Breast epithelium (tissue), 4 donors: ENCODE results near the gene PCDHGA1. TPM values are rescaled to one million over a fixed set of nuclear protein-coding genes. Genes with fewer than 3 reads are reported as not detected.

Source experiments
- DNase-seq, 2 donors: peaks; one replicate each; pipeline ENCODE4 v3.0.0-alpha.2; 2019; ENCODE audit warnings: low spot score in 2 of 2
- H3K27ac ChIP-seq, 2 donors: fragments of 200-600 bp; sonication (generic) in 1 of 2; one replicate each; pipeline ENCODE4 v1.5.1; 2016 to 2019; ENCODE audit warnings: mild to moderate bottlenecking in 1 of 2
- H3K27me3 ChIP-seq, 2 donors: fragments of 200-600 bp; sonication (generic) in 1 of 2; one replicate each; pipeline versions ENCODE4 v1.5.1 to v1.6.0; 2017 to 2019; ENCODE audit warnings: control low read depth in 1 of 2, mild to moderate bottlenecking in 1 of 2
- H3K36me3 ChIP-seq: fragments of 200-600 bp; one replicate; pipeline ENCODE4 v1.5.1; 2019
- H3K4me1 ChIP-seq, 2 donors: fragments of 200-600 bp; sonication (generic); one replicate each; pipeline ENCODE4 v1.5.1; 2016 to 2019; ENCODE audit warnings: control low read depth in 1 of 2
- H3K4me3 ChIP-seq, 3 donors: fragments of 200-600 bp; sonication (generic); 1 replicate in 2 of 3; 2 replicates in 1 of 3; pipeline ENCODE4 v1.5.1; 2016 to 2019; ENCODE audit warnings: mild to moderate bottlenecking in 3 of 3, moderate library complexity in 2 of 3
- H3K9me3 ChIP-seq, 2 donors: fragments of 200-600 bp; sonication (generic) in 1 of 2; one replicate each; pipeline ENCODE4 v1.5.1; 2016 to 2019; ENCODE audit warnings: control low read depth in 1 of 2
- CTCF ChIP-seq, 3 donors: fragments of 450-650 bp; IDR thresholded peaks; one replicate each; pipeline ENCODE4 v1.5.1; 2016 to 2017; ENCODE audit warnings: antibody characterized with exemption in 3 of 3, mild to moderate bottlenecking in 3 of 3, moderate library complexity in 3 of 3
- POLR2A ChIP-seq: fragments of 450-650 bp; IDR thresholded peaks from one replicate; pipeline ENCODE4 v1.6.1; 2016; ENCODE audit warnings: antibody characterized with exemption, mild to moderate bottlenecking, moderate library complexity
- POLR2AphosphoS5 ChIP-seq, 3 donors: sonication (generic); formaldehyde crosslinking; IDR thresholded peaks; one replicate each; pipeline ENCODE4 v1.6.1; 2017; ENCODE audit warnings: antibody characterized with exemption in 3 of 3
- intact Hi-C: fragments of 100-400 bp; cut with DNase I; formaldehyde crosslinking; loops from one replicate; pipeline ENCODE4 v1.15.1; 2023; ENCODE audit warnings: low total_unique reads
- total RNA-seq, 3 donors: library from RNA; depleted of rRNA; stranded (reverse); fragments of >200 nt; gene quantifications; one replicate each; pipeline ENCODE4 v1.1.0, GENCODE V29; 2016

PCDHGA1 gene
- total RNA-seq, 3 donors from 2014 or later: 0.80 to 1.3 (median 1.2) TPM

- DNase-seq: no peak
- H3K9me3 ChIP-seq: peaks cover 63 to 89% of the 10 kb centered on the region in 2 donors
- H3K27ac ChIP-seq: no peak within 1 kb of the TSS
- H3K4me1 ChIP-seq: no peaks in the 10 kb centered on the region
- H3K27me3 ChIP-seq: peaks cover 0 to 3% of the 10 kb centered on the region in 2 donors
- intact Hi-C loops: loop anchor here (2.0 kb wide), 1 partner anchor 29 kb away; no protein-coding TSS in a partner anchor
- TF ChIP-seq POLR2AphosphoS5 (IDR thresholded peaks at IDR 0.05) (no peak), POLR2A (no peak), CTCF (IDR thresholded peaks at IDR 0.05) (peak in 1 of 3 donors; percentile 35)
- H3K36me3 ChIP-seq: no peaks in the 10 kb centered on the region
- peak within 1 kb of the TSS in 1 of 3 donors; percentile 45 for H3K4me3 ChIP-seq
Observed at GRCh38 chr5:141349917-141350619, 19.8 kb downstream of the PCDHGA1 start, which contains the start of gene PCDHGB1. TSS of gene PCDHGB1 (plus strand) at chr5:141350099. CDS start at chr5:141350261, 162 bp downstream.

- DNase-seq: no peak
- H3K9me3 ChIP-seq: peaks cover 63 to 91% of the 10 kb centered on the region in 2 donors
- peak overlapping the region in 1 of 3 donors; percentile 6 for H3K4me3 ChIP-seq
Observed at GRCh38 chr5:141351591-141351990, 21.3 kb downstream of the PCDHGA1 start.

GRCh38 chr5:141354900-141355469, 24.7 kb downstream of the PCDHGA1 start, which contains the start of gene PCDHGA4:
TSS of gene PCDHGA4 (plus strand) at chr5:141355021. CDS start at chr5:141355108, 87 bp downstream.
- no peak for DNase-seq
- TF ChIP-seq CTCF (IDR thresholded peaks at IDR 0.05) (peak in 1 of 3 donors; percentile 12), POLR2A (no peak)

More at GRCh38 chr5:141351591-141351990, 21.3 kb downstream of the PCDHGA1 start:
- H3K27ac ChIP-seq: no peak overlapping the region
- H3K36me3 ChIP-seq: no peaks in the 10 kb centered on the region
- TF ChIP-seq CTCF (IDR thresholded peaks at IDR 0.05) (no peak), POLR2AphosphoS5 (IDR thresholded peaks at IDR 0.05) (no peak), POLR2A (no peak)
- intact Hi-C loops: no loop called here
- H3K27me3 ChIP-seq: peaks cover 0 to 3% of the 10 kb centered on the region in 2 donors
- H3K4me1 ChIP-seq: no peaks in the 10 kb centered on the region

GRCh38 chr5:141355641-141356040, 25.3 kb downstream of the PCDHGA1 start:
- DNase-seq: no peak
- Histone ChIP-seq H3K36me3 (no peaks in the 10 kb centered on the region), H3K9me3 (peaks cover 74 to 96% of the 10 kb centered on the region in 2 donors), H3K27ac (no peak overlapping the region), H3K27me3 (peaks cover 0 to 3% of the 10 kb centered on the region in 2 donors), H3K4me1 (no peaks in the 10 kb centered on the region), H3K4me3 (peak overlapping the region in 1 of 3 donors; percentile 47)
- no peak for TF ChIP-seq CTCF (IDR thresholded peaks at IDR 0.05)
- TF ChIP-seq POLR2AphosphoS5 (IDR thresholded peaks at IDR 0.05): no peak
- TF ChIP-seq POLR2A: no peak
- intact Hi-C loops: no loop called here

More at GRCh38 chr5:141354900-141355469, 24.7 kb downstream of the PCDHGA1 start, which contains the start of gene PCDHGA4:
- Histone ChIP-seq H3K4me1 (no peaks in the 10 kb centered on the region), H3K9me3 (peaks cover 74 to 96% of the 10 kb centered on the region in 2 donors), H3K36me3 (no peaks in the 10 kb centered on the region), H3K27me3 (peaks cover 0 to 3% of the 10 kb centered on the region in 2 donors), H3K27ac (no peak within 1 kb of the TSS), H3K4me3 (peak within 1 kb of the TSS; percentile 20 to 47 (median 30))
- intact Hi-C loops: no loop called here

- no peaks in the 10 kb centered on the region for H3K4me1 ChIP-seq
- intact Hi-C loops: no loop called here
- no peaks in the 10 kb centered on the region for H3K27me3 ChIP-seq
- TF ChIP-seq POLR2AphosphoS5 (IDR thresholded peaks at IDR 0.05): no peak
- no peak for TF ChIP-seq CTCF (IDR thresholded peaks at IDR 0.05)
- no peak for TF ChIP-seq POLR2A
- H3K36me3 ChIP-seq: no peaks in the 10 kb centered on the region
- H3K9me3 ChIP-seq: peaks cover 74 to 96% of the 10 kb centered on the region in 2 donors
- DNase-seq: no peak
- no peak overlapping the region for H3K27ac ChIP-seq
- no peak overlapping the region for H3K4me3 ChIP-seq
Observed at GRCh38 chr5:141356133-141356532, 25.8 kb downstream of the PCDHGA1 start.
